Hepatocyte (in vitro differentiated cells): ENCODE data around the gene RP2. TPM values are rescaled to one million over a fixed set of nuclear protein-coding genes. Genes with fewer than 3 reads are reported as not detected.
A peak's percentile ranks its signal among the peaks of the same experiment; 100 is the strongest.

Experiments
- DNase-seq: peaks from one replicate; pipeline ENCODE4 v3.0.0-alpha.2; 2016; ENCODE audit warnings: low spot score
- H2AFZ ChIP-seq: fragments of 200-600 bp; sonication (generic); 2 replicates; pipeline ENCODE4 v1.6.0; 2016; ENCODE audit warnings: antibody characterized with exemption, mild to moderate bottlenecking
- H3K27ac ChIP-seq: fragments of 200-600 bp; sonication (generic); 2 replicates; pipeline ENCODE4 v1.5.1; 2016; ENCODE audit warnings: mild to moderate bottlenecking
- H3K27me3 ChIP-seq: fragments of 200-600 bp; sonication (generic); 2 replicates; pipeline ENCODE4 v1.6.1; 2016
- H3K36me3 ChIP-seq: fragments of 200-600 bp; sonication (generic); replicated peaks from 2 replicates; pipeline ENCODE4 v1.5.1; 2016; ENCODE audit warnings: low read depth; ENCODE audit not compliant: insufficient read depth
- H3K4me1 ChIP-seq: fragments of 200-600 bp; sonication (generic); 2 replicates; pipeline ENCODE4 v1.5.1; 2016; ENCODE audit warnings: mild to moderate bottlenecking, moderate library complexity; ENCODE audit not compliant: insufficient read depth
- H3K4me2 ChIP-seq: fragments of 200-600 bp; sonication (generic); 2 replicates; pipeline ENCODE4 v1.6.0; 2016
- H3K4me3 ChIP-seq: fragments of 200-600 bp; sonication (generic); 2 replicates; pipeline ENCODE4 v1.5.1; 2016; ENCODE audit warnings: mild to moderate bottlenecking
- H3K79me2 ChIP-seq: fragments of 200-600 bp; sonication (generic); 2 replicates; pipeline ENCODE4 v1.6.0; 2017; ENCODE audit warnings: mild to moderate bottlenecking
- H3K9me2 ChIP-seq: fragments of 200-600 bp; sonication (generic); replicated peaks from 2 replicates; pipeline ENCODE4 v1.6.0; 2017; ENCODE audit warnings: mild to moderate bottlenecking; ENCODE audit not compliant: insufficient read depth
- H3K9me3 ChIP-seq: fragments of 200-600 bp; sonication (generic); 2 replicates; pipeline ENCODE4 v1.5.1; 2016; ENCODE audit warnings: low read depth, mild to moderate bottlenecking
- H4K20me1 ChIP-seq: fragments of 200-600 bp; sonication (generic); 2 replicates; pipeline ENCODE4 v1.6.0; 2016; ENCODE audit warnings: mild to moderate bottlenecking; ENCODE audit not compliant: insufficient read depth, poor library complexity, severe bottlenecking
- CTCF ChIP-seq: fragments of 200-600 bp; sonication (generic); IDR thresholded peaks from 2 replicates; pipeline ENCODE4 v1.5.1; 2016; ENCODE audit warnings: antibody characterized with exemption, mild to moderate bottlenecking; ENCODE audit not compliant: poor library complexity
- EZH2 ChIP-seq: fragments of 200-600 bp; sonication (generic); IDR thresholded peaks from 2 replicates; pipeline ENCODE4 v1.6.1; 2016; ENCODE audit warnings: antibody characterized with exemption, mild to moderate bottlenecking, borderline replicate concordance
- EZH2phosphoT487 ChIP-seq: fragments of 200-600 bp; sonication (generic); IDR thresholded peaks from one replicate; pipeline ENCODE4 v1.6.1; 2018; ENCODE audit warnings: antibody characterized with exemption, mild to moderate bottlenecking, low read depth, moderate library complexity; ENCODE audit not compliant: unreplicated experiment, severe bottlenecking
- WGBS: methylation state at CpG from one replicate; pipeline ENCODE4 v1.1.6; 2016; ENCODE audit warnings: low lambda C conversion rate; ENCODE audit errors: missing lambda C conversion rate; 5-methylcytosine and 5-hydroxymethylcytosine counted together
- polyA plus RNA-seq: library from polyadenylated mRNA; unstranded; fragments of >200 nt; fragmentation: Nextera tagmentation; extraction: Ambion mirVana; gene quantifications from 2 replicates; pipeline ENCODE4 v1.2.1, GENCODE V29; 2016
- total RNA-seq: library from RNA; depleted of rRNA; stranded (reverse); fragments of >200 nt; gene quantifications from 2 replicates; pipeline ENCODE4 v1.2.3, GENCODE V29; 2014

Gene RP2
- total and polyA plus RNA-seq, 2 experiments from 2014 or later = 9.3 to 24.4 TPM

GRCh38 chrX:46904626-46905025 lies 67.8 kb downstream of the RP2 start:
- DNase-seq = no peak
- Histone ChIP-seq H3K27ac (no peak overlapping the region), H3K4me3 (no peak overlapping the region), H3K79me2 (no peaks in the 10 kb centered on the region), H3K4me1 (no peaks in the 10 kb centered on the region), H3K4me2 (peak overlapping the region; percentile 87), H3K27me3 (no peaks in the 10 kb centered on the region), H4K20me1 (no peaks in the 10 kb centered on the region), H3K36me3 (no peaks in the 10 kb centered on the region), H2AFZ (no peak overlapping the region), H3K9me2 (no peaks in the 10 kb centered on the region), H3K9me3 (no peaks in the 10 kb centered on the region)
- TF ChIP-seq CTCF (no peak), EZH2 (no peak), EZH2phosphoT487 (no peak)
- WGBS = 73% methylated on average over 2 of the region's 2 CpGs

GRCh38 chrX:46910415-46910814 lies 73.6 kb downstream of the RP2 start:
- H3K4me1 ChIP-seq = peaks cover 4% of the 10 kb centered on the region
- no peak overlapping the region for H3K27ac ChIP-seq
- DNase-seq = no peak
- no peaks in the 10 kb centered on the region for H4K20me1 ChIP-seq
- H3K9me2 ChIP-seq = no peaks in the 10 kb centered on the region
- H3K4me2 ChIP-seq = no peak overlapping the region
- TF ChIP-seq EZH2 = no peak
- no peak for TF ChIP-seq EZH2phosphoT487
- no peak for TF ChIP-seq CTCF
- no peak overlapping the region for H2AFZ ChIP-seq
- H3K79me2 ChIP-seq = peaks cover 21% of the 10 kb centered on the region
- no peaks in the 10 kb centered on the region for H3K36me3 ChIP-seq
- WGBS = 91% methylated on average over 3 of the region's 3 CpGs
- H3K9me3 ChIP-seq = no peaks in the 10 kb centered on the region
- no peaks in the 10 kb centered on the region for H3K27me3 ChIP-seq
- H3K4me3 ChIP-seq = no peak overlapping the region

- peaks cover 38% of the 10 kb centered on the region for H3K79me2 ChIP-seq
- DNase-seq = peak; percentile 83
- peak within 1 kb of the TSS; percentile 79 for H3K4me2 ChIP-seq
- no peaks in the 10 kb centered on the region for H3K36me3 ChIP-seq
- H2AFZ ChIP-seq = peak within 1 kb of the TSS; percentile 45
- TF ChIP-seq EZH2 (no peak), CTCF (no peak), EZH2phosphoT487 (no peak)
- 45% methylated on average over 16 of the region's 64 CpGs for WGBS
- no peaks in the 10 kb centered on the region for H3K27me3 ChIP-seq
- H4K20me1 ChIP-seq = no peaks in the 10 kb centered on the region
- H3K9me2 ChIP-seq = no peaks in the 10 kb centered on the region
- peak within 1 kb of the TSS; percentile 67 for H3K27ac ChIP-seq
- peak within 1 kb of the TSS; percentile 87 for H3K4me3 ChIP-seq
- H3K4me1 ChIP-seq = peaks cover 4% of the 10 kb centered on the region
- H3K9me3 ChIP-seq = no peaks in the 10 kb centered on the region
These were observed 75.3 kb downstream of the RP2 start, which contains the start of gene JADE3 for GRCh38 chrX:46912098-46912602. TSS of gene JADE3 (plus strand) at chrX:46912421. CDS start at chrX:46984895, 72,474 bp downstream.
